Endometrial microvascular endothelial cells (primary cell): ENCODE results near the gene SPNS3. TPM values are rescaled to one million over a fixed set of nuclear protein-coding genes. Genes with fewer than 3 reads are reported as not detected.

Source experiments
- in situ Hi-C: cut with HindIII; loops from 2 replicates; pipeline ENCODE4 v1.10.0; 2017; ENCODE audit warnings: low sequenced_read_pairs, low pct_unique_long_range_greater_than_20kb; ENCODE audit errors: inconsistent ontology term
- total RNA-seq: library from RNA; depleted of rRNA; stranded (reverse); fragments of >200 nt; gene quantifications from one replicate; pipeline ENCODE4 v1.2.3, GENCODE V29; 2015; ENCODE audit errors: inconsistent ontology term

The SPNS3 gene
- total RNA-seq, 1 donor from 2014 or later, result 0.65 TPM

DNA sequence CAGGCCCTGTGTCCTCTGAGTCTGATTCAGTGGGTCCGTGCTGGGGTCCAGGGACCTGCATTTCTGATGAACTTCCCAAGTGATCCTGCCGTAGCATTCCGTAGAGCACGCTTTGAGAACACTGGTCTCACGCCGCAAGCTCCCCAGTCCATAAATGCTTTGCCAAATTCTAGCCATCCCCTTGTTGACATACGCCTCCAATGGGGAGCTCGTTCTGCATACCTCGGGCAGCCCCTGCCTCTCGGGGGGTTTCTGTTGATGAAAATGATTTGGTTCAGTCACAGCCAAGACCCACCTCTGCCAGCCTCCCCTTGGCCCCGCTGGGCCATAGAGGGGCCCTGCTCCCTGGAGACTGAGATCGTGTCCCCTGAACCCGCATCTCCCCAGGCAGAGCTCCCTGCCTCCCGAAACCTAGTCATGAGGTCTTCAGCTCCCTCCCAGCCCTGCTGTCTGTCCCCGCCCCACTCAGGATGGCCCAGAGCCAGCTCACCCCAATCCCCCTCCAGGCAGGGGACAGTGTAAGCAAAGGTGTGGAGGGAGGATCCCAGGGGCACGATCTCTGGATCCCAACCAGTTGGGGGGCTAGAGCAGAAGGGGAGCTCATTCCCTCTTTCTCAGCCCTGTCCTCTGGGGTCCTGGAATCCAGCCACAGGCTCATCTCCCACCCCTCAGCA is 48.7 kb downstream of the SPNS3 start:
- in situ Hi-C loops, result no loop called here

DNA sequence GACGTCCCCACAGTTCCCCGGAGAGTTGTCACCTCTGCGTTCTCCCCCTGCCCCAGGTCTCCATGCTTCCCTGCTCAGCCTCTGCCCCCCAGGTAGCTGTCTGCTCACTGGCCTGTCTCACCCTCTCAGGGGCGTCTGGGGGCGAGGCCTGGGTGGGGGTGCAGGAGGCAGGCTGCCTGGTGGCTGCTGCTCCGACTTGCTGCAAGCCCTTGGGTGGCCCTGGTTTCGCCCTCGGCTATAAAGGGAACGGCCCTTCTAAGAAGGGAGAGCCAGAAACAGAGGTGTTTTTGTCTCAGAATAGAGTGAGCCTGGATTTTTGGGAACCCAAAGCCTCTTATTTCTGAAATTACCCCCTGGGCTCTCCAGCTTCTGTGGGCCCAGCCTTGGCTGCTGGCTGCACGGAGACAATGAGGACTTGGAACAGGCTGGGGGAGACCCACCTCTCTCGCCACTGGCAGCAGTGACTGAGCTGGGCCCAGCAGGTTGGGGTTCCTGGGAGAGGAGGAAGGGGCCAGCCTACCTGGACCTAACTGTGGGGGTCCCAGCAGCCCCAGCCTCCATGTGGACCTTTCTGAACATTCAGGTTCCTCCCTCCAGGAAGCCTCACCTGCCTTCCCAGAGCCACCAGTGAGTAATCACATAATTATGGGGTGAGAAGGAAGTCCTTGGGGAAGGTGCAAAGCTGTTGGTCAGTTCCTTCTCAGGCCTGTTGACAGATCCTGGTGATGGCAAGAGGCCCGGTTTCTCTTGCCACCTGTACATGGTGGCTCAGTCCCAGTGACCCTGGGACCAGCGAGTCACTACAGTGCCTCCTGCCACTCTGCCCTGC is 49.5 kb downstream of the SPNS3 start:
- in situ Hi-C loops, result no loop called here

DNA sequence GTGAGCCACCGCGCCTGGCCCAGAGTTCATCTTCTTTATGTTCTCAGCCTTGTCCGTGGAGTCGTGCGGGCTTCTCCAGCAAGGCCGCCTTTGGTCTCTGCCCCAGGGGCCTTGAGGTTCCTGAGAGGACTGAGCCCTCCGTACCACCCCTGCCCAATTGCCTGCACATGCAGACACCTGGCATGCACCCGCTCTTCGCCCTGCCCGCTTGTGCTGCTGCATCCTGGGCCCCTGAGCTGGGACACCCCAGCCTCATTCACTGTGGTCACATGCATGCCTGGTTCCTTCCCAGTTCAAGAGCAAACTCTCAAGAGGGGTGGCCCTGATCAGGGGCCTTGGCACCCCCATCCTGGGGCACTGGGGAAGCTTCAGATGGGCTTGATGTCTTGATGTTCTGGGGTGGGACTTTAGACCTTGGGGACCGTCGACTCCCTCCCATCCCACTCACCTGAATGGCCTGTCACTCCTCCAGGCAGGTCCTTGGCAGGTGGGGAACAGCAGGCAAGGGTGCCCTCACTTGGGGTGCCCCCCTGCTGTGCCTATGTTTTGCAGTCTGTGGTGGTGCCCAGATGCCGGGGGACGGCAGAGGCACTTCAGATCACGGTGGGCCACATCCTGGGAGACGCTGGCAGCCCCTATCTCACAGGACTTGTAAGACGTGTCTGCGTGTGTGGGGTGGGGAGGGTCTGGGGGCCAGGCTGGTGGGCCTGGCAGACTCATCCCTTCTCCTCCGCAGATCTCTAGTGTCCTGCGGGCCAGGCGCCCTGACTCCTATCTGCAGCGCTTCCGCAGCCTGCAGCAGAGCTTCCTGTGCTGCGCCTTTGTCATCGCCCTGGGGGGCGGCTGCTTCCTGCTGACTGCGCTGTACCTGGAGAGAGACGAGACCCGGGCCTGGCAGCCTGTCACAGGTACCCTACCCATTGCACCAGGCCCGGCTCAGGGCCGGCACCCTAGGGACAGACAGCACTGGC is 52.2 kb downstream of the SPNS3 start:
- in situ Hi-C loops, result no loop called here

DNA sequence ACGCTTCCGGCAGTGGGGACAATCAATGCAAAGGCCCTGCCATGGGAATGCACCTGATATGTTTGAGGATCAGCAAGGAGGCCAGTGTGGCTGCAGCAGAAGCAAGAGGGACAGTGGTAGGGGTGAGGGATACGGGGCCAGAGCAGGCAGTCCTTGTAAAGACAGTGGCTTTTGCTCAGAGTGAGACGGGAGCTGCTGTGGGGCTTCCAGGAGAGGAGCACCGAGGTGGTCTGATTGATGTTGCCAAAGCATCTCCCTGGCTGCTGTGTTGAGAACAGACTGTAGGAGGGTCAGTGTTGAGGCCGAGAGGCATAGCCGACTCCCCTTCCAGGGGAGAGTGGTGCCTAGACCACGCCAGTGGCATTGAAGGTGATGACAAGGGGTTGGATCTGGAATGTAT is 53.6 kb downstream of the SPNS3 start:
- in situ Hi-C loops, result no loop called here

DNA sequence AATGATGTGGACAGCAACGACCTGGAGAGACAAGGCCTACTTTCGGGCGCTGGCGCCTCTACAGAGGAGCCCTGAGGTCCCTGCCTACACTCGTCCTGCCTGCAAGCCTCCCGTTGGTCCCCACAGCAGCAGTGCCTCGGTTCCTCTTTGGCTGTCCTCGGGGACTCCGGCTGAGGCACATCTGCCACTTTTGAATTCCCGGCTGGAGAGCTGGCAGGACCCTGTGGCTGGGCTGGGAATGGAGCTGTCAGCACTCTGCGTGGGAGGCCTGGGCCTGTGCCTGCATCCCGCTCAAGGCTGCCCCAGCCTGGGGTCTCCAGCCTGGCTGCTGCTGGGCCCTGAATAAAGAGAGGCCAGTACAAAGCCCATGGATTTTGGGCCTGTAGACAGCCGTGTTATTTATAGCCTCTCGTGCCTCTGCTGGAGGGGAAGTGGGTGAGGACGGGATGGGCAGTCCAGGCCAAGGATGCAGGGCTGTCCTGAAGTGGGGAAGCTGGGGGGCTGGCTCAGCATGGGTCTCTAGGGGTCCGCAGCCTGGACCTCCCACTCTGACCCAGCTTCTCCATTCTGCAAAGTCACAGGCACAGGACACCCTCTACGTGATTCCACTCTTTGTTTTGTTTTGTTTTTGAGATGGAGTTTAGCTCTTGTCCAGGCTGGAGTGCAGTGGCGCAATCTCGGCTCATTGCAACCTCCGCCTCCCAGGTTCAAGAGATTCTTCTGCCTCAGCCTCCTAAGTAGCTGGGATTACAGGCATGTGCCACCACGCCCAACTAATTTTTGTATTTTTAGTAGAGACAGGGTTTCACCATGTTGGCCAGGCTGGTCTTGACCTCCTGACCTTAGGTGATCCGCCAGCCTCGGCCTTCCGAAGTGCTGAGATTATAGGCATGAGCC is 54.3 kb downstream of the SPNS3 start:
- in situ Hi-C loops, result no loop called here

DNA sequence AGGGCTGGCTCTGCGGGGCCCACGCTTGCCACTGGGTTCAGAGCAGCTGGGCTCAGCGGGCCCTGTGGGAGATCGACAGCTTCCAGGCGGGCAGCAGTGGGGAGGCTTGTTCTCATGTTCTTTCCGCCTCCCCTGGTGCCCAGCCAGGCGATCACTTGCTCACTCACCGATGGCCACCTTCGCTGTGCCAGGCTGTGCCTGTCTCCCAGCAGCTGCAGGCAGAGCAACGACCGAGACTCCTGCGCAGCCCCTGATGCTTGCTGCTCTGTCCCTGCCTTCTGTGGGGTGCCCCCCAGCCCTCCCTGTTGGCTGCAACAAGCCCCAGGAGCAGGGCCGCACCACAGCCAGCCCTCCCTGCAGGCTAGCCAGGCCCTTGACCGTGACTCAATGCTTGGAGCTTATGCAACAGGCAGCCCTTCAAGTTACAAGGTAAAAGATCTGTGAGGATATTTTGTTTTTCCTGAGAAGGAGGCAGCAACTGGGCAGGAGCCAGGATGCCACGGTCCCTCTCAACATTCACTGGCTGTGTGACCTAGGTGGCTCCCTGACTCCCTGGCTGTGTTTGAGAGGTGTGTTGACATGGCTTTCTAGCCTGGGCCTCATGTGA is 55.4 kb downstream of the SPNS3 start:
- in situ Hi-C loops, result no loop called here

DNA sequence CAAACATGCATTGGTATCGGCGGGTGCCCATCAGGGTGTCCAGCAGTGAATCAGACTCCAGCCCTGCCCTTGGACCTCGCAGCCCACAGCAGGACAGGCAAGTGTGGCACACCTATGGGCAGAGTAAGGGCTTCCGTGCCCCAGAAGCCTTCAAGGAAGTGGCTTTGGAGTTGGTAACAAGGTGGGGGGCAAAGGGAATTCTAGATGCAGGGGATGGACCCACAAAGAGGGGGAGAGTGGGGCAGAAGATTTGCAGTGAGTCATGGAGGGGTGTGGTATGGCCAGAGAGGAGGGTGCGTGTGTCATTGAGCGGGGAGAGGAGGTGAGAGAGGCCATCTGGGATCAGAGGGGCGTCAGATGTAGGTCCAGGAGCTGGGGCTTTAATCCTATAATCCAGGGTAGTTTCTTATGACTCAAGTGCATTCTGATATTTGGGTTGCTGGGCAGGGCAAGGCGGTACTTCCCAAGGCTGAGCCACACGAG is 56.4 kb downstream of the SPNS3 start:
- in situ Hi-C loops, result no loop called here

DNA sequence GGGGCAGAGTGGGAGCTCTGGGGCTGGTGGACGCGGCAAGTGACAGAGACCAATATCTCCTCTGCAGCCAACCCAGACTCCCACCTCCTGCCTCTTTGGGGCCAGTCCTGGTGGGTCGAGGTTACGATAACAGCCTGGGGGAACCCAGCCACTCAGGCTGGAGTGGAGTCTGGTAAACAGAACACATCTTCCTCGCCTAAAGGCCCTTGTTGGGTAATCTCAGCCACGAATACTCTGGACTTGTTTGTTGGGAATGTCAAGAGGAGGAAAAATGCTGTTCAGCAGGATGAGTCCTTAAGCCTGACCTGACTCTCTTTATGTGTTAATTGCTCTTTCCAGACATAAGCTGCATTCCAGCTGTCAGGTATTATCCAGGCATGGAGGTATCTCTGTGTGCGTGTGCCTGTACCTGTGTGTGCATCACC is 56.9 kb downstream of the SPNS3 start:
- in situ Hi-C loops, result no loop called here

DNA sequence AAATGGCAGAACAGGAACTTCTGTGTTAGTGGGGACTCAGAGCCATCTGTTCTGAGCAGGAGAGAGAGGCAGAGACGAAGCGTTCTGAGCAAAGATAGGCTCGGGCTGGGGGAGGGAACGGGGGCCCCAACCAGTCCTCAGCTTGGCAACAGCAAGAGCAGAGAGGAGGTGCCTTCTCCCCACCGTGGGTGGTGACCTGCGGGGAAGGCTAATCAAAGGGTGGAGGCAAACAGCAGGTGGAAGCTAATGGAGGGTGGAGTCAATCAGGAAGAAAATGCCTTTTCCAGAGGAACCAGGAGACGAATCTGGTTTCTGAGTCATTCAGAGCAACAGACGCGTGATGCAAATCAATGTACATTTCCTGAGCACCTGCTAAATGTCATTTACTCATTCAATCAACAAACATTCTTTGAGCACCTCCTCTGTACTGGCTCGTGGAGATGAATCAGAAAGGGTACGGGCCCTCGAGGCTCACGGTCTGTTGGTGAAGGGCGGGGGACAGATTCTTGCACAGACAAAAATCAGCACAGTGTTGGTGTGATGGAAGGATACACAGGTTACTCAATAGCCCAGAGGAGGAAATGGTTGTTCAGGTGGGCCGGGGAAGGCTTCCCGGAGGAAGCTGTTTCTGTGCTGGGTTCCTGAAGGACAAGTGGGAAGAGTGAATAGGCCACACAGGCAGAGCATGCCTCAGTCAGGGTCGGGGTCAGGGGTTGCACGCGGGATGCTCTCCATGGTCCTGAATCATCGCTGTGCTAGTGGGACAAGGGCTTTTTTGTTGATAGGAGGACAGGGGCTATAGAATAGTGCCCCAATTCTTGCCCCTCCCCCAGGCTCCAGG is 59.2 kb downstream of the SPNS3 start:
- in situ Hi-C loops, result no loop called here

DNA sequence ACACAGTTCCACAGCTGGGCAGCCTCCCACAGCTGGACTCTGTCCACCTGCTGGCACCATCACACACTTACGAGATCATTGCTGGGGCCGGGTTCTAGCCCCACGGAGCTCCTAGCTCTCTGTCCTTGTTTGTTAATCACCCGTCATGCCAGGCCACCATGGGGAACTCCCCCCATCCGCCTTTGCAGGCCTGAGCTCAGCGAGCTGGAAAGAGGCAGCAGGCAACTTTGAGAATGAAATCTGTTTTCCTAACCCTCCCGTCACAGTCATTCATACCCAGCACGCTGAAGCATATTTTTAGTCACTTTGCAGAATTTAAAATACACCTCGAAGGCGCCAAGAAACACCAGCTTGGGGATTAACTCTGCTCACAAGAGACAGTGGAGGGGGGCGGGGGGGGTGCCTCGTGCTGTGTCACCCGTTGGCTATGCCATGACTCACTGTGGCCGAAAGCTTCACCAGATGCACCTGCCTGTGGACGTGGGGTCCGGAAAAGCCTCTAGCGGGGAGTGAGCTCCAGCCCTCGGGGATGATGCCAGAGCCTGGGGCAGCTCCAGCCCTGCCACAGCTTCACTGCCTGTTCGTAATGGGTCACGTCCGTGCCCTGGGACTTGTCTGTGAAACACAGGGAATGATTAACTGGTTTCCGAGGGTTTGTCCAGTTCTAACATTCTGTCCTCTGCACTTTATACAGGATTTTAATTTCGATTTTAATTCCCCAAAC is 63.5 kb downstream of the SPNS3 start:
- in situ Hi-C loops, result no loop called here

DNA sequence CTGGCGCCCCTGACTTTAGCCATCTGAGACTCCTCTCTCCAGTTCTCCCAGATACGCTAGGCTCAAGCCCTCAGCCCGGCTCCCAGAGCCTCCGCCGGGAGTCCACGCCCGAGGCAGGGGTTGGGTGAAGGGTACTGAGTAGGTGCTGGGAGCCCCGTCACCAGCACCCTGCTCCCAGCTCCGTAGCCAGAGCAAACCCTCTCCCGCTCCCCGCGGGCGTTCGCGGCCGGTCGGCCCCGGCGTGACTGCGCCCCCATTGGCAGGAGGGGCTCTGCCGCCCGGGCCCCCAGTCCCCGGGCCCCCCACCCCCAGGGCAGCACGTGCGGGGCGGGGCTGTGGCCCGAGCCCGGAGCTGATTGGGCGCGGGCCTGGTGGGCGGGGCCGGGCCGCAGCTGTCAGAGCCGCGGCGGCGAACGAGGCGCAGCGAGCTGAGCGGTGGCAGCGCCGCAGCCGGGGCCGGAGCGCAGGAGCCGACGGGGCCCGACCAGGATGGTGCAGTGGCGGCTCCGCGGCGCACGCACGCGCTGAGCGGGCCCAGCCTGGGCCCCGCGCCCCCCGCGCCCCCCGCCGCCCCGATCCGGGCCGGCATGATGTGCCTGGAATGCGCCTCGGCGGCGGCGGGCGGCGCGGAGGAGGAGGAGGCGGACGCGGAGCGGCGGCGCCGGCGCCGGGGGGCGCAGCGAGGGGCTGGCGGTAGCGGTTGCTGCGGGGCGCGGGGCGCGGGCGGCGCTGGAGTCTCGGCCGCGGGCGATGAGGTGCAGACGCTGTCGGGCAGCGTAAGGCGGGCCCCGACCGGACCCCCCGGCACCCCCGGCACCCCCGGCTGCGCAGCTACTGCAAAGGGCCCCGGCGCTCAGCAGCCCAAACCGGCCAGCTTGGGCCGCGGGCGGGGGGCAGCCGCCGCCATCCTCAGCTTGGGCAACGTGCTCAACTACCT is 65.0 kb downstream of the SPNS3 start, which contains the start of gene SPNS2:
TSS of gene SPNS2 (plus strand) at position 421 of the 937 bp plus-strand sequence. CDS start at position 588, 167 bp downstream.
- in situ Hi-C loops, result no loop called here

DNA sequence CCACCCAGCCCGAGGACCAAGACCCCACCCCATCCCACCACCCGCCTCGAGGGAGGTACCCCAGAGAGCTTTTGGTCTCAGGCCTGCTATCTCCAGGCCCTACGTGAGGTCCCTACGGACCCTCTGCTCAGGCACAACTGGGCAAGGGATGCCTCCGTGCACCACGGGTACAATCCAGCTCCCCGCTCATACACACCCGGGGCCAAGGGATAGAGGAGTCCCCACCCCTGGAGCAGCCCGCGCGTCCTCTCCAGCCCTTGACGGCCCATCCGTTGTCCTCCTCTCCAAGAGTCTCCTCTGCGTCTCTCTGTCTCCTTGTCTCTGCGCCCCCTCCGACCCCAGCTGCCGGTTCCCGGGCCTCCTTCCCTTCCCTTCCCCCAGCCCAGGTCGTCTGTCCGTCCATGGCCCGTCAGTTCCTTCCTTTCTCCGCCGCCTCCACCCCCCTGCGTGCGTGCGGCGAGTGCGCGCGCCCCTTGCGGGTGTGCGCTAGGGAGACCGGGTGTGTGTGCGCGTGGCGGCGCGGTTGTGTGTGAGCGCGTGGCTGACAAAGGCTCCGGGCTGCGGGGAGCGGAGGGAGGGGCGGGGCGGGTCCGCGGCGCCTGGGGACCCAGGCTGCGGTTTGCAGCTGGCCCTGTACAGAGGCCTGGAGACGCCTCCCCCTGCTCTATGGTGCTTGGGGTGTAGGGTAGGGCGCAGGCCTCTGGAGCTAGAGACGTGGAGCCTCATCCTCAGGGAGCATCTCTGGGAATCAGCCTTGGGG is 65.9 kb downstream of the SPNS3 start:
- in situ Hi-C loops, result no loop called here

DNA sequence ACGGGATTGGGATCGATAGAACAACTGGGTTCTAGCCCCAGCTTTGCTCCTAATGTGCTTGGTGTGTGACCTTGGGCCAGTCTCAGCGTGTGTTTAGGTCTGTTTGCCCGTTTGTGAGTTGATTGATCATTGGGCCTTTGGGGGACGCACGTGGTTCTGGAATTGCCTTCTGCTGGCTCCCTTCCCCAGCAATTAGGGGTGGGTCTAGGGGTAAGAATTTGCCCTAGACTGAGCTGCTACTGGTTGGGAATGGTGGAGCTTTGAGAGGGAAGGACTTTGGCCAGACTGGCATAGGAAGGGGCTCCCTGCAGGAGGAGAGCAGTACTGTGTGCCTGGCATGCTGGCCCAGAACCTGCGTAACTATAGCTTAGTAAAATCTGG is 66.4 kb downstream of the SPNS3 start:
- in situ Hi-C loops, result no loop called here

DNA sequence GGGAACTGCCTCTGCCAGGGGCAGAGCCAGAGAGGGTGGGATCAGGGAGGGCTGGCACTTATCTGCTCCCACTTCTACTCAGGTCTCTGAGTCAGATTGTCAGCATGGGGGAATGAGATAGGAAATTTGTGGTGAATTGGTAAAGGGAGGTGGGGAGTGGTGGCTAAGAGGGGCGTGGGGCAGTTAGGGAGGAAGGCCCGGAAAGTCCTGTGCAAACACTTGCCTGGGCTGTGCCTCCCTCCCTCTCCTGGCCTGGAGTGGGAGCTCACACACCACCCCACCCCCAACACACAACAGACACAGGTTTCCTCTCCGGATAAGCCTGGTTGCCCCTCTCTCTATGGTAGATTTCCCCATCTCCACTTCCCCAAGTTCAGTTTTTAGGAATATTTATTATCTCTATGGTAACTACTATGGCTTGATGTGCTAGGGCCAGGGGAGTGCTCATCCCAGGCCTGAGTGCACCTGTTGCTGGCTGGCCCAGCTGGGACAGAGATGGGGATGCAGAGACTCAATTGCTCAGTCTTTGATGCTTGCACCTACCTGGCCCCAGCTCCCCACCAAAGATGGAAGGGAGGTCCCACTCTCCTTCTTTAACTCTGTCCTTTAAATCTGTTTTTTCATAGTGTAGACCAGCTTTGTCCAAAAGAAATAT is 67.7 kb downstream of the SPNS3 start:
- in situ Hi-C loops, result no loop called here
